GM21447 (cell line): Measurements from ENCODE around the gene SMYD3.

Experiments used
- ATAC-seq: cut with Tn5 transposase; IDR thresholded peaks from one replicate; pipeline ENCODE4 v1.9.1; 2021; ENCODE audit not compliant: unreplicated experiment

Gene SMYD3

GRCh38 chr1:246471688-246472087 lies 35.4 kb downstream of the SMYD3 start:
- no peak for ATAC-seq

GRCh38 chr1:246470585-246470984 lies 36.5 kb downstream of the SMYD3 start:
- no peak for ATAC-seq

DNA sequence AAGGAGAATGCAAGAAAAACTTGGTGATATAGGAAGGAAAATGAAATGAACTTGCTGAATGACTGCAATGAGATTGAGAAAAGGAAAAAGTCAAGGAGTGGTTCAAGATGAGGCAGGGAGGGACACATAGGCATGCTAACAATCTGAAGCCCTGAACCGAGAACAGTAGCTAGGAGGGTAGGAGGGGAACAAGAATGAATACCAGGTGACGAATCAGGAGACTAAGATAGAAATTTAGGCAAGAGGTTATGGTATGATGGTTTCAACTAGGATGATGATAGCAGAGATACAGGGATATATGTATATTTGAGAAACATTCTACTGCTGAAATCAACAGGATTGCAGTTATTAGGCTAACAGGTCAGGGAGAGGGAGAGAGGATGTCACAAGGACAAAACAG lies 44.1 kb downstream of the SMYD3 start:
- no peak for ATAC-seq

DNA sequence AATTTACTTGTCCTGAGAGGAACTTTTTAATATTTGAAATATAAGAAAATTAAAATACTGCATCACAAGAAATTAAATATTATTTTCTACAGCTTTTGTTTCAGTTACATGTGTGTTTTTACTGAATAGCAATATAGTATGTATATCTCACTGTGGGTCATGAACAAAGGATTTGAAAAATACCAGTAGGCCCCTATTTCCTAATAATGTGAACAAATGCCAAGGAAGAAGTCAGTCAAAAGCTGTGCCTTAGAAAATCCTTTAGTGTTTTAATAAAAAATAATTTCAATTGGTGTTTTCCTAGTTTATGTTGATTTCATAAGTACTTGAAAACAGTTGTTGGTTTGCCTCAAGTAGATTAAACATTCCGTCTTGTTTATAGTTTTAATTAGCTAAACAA lies 46.7 kb downstream of the SMYD3 start:
- ATAC-seq: no peak

DNA sequence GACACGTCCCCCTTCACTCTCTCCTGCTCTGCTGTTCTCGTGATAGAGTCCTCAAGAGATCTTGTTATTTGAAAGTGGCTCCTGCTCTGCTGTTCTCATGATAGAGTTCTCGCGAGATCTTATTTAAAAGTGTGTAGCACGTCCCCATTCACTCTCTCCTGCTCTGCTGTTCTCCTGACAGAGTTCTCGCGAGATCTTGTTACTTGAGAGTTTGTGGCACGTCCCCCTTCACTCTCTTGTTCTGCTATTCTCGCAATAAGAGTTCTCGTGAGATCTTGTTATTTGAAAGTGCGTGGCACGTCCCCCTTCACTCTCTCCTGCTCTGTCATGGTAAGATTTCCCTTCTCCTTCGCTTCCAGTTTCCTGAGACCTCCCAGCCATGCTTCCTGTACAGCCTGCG lies 47.9 kb downstream of the SMYD3 start:
- no peak for ATAC-seq

- no peak for ATAC-seq
Measured at GRCh38 chr1:246455476-246455875, 51.6 kb downstream of the SMYD3 start.

GRCh38 chr1:246454655-246455054 lies 52.4 kb downstream of the SMYD3 start:
- no peak for ATAC-seq

- ATAC-seq: no peak
Measured at GRCh38 chr1:246450611-246451251, 56.3 kb downstream of the SMYD3 start.

DNA sequence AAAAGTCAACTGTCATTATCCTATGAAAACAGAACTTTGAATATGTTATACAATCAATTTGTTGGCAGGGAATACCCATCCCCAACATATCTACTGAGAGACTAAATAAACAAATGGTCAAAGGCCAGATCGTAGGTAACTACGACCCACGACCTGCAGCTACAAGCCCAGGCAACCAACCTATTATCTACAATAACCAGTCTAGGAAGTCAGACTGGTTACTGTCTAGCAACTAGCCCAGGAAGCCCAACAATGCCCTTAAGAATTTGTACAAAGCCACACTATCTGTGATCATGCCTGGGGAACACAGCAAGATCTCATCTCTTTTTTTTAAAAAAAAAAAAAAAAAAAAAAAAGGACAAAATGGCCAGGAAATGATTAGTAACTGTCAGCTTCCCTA lies 58.7 kb downstream of the SMYD3 start:
- no peak for ATAC-seq

DNA sequence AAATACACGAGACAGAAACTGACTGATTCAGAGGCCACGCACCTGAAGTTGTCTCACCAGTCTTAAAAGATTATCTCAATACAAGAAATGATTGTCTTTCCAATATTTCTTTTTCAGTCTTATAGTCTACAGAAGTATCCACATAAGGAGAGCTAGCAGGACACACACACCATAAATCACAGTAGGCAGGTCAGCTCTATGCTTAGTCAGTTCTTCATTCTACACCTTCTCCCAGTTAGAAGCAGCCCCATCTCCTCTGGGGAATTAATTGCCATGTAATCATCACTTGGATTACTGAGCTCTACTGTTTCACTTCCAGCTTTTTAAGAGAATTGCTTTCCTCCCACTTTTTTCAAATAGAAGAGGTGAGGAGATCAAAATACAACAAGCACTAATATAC lies 59.6 kb downstream of the SMYD3 start:
- no peak for ATAC-seq

DNA sequence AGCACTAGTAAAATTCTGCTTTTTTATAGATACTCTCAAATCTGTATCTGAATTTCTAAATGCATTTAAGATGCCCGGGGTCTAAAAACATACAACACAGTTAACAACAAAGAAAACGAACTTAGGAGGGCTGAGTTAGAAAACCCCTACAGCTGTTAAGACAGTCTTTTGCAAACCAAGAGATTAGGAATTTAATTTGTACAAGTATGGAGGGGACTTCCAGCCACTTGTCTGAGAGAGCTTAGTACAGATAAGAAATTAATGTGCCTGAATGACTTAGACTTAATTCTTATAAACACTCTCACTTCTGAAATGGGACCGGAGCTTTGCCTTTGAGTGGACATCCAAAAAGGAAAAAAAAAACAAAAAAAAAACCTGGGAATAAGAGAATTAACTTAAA lies 61.6 kb downstream of the SMYD3 start:
- no peak for ATAC-seq

- no peak for ATAC-seq
Measured at GRCh38 chr1:246444617-246445016, 62.5 kb downstream of the SMYD3 start.

GRCh38 chr1:246437961-246438360 lies 69.1 kb downstream of the SMYD3 start:
- ATAC-seq: no peak

DNA sequence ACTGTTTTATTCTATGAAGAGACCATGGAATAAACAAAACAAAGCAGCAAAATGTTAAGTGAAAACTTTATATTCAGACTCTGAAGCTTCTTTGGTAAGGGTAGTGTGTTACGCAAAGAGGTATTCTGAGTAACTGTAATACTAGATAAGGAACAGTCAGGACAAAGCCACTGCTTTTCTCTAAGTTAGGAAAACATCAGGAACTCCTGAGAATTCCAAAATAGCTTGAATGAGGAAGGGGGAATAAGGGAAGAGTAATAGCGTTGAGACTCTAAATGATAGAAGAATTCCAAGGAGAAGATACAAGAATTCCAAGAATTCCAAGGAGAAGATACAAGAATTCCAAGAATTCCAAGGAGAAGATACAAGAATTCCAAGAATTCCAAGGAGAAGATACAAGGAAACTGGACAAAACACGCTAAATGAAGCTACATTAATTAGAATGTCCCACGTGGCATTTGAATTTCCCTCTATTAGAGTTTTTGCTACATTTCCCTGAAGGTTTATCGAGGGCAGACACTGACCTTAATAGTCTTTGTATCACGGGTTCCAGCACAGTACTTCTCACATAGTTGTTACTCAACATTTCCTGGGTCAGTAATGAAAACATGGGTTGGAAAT lies 71.5 kb downstream of the SMYD3 start:
- ATAC-seq: no peak

DNA sequence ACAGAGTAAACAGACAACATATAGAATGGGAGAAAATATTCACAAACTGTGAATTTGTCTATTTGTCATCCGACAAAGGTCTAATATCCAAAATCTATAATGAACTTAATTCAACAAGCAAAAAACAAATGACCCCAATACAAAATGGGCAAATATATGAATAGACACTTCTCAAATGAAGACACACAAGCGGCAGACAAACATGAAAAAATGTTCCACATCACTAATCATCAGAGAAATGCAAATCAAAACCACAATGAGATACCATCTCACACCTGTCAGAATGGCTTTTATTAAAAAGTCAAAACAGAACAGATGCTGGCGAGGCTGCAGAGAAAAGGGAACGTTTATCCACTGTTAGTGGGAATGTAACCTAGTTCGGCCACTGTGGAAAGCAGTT lies 72.7 kb downstream of the SMYD3 start:
- no peak for ATAC-seq

- ATAC-seq: no peak
Measured at GRCh38 chr1:246428542-246429308, 78.4 kb downstream of the SMYD3 start.

GRCh38 chr1:246427611-246428010 lies 79.5 kb downstream of the SMYD3 start:
- ATAC-seq: no peak

DNA sequence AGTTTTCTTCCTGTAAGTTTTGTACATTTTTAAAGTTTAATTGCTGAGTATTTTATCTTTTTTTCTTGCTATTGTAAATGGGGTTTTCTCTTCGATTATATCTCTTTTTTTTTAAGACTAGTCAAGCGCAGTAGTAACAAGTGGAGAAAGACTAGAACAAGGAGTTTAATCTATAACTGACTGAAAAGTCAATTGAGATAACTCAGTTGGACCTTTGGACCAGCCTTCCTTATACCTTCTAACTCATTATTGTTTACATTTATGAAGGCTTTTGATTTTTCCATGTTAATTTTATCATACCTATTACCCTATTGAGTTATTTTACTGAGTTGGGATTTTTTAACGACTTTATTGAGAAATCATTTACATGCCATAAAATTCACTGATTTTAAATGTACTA lies 81.2 kb downstream of the SMYD3 start:
- ATAC-seq: no peak

GRCh38 chr1:246425139-246425794 lies 81.8 kb downstream of the SMYD3 start:
- ATAC-seq: no peak

DNA sequence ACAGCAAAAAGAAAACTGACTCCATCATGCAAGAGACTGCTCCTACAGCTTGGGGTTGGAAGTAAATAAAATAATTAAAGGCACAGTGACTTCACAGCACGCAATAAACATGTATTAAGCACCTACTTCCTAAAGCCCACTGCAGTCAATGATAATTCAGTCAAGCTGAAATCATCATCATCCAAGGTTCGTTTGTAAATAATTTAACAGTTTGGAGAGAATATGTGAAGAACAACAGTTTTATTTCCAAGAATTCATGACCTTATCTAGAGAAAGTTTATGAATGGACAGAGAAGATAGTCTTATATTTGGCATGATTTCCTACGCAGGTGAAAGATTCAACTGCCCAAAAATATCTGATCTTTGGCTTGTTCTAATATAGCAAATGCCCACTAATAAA lies 86.8 kb downstream of the SMYD3 start:
- no peak for ATAC-seq

DNA sequence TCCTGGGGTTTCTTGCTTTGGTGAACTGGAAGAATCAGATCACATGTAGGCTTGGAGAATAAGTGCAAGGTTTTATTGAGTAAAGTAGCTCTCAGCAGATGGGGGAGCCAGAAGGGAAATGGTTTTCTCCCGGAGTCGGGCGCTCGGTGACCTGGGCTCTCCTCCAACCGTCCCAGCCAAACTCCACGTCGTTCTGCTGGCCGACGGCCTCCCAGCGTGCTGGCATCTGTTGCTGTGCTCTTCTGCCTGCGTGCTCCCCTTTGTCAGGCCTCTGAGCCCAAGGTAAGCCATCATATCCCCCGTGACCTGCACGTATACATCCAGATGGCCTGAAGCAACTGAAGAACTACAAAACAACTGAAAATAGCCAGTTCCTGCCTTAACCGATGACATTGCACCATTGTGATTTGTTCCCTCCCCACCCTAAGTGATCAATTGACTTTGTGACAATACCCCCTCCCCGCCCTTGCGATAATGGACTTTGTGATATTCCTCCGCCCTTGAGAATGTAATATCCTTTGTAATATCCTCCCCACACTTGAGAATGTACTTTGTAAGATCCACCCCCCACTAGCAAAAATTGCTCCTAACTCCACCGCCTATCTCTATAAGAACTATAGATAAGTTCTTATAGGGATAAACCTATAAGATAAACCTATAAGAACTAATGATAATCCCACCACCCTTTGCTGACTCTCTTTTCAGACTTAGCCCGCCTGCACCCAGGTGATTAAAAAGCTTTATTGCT lies 88.3 kb downstream of the SMYD3 start:
- ATAC-seq: no peak
